OCI-LY7 (cell line): ENCODE data around the gene TLE1.

Experiments used
- EZH2phosphoT487 ChIP-seq: fragments of 200-600 bp; sonication (generic); IDR thresholded peaks from 2 replicates; pipeline ENCODE4 v1.6.1; 2018; ENCODE audit warnings: low read depth, borderline replicate concordance, mild to moderate bottlenecking, mixed run types, antibody characterized with exemption, low read length, moderate library complexity, mixed read lengths
- TF ChIP-seq, protein P1 (sequence below): fragments of 200-600 bp; sonication (generic); conservative IDR thresholded peaks from 2 replicates; pipeline ENCODE4 v1.5.1; 2014; ENCODE audit warnings: mild to moderate bottlenecking, antibody characterized with exemption, low read length, moderate library complexity, mixed read lengths

DNA sequence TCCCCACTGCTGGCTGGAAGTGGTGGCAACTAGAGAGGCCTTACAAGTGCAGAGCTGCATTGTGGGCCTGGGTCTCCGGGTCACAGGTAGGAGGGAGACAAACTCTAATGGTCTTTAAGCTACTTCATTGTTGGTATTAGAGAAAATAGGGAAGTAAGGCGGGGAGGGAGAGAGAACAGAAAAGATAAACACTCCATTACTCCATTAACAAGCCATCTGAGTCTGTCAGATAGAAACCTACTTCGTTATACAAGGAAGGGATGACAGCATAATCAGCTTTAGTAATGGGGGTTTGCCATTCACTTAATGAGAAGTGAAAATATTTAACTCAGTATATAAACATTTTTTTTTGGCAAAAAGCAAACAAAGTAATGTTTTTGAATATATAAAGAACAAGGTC lies 107.4 kb downstream of the TLE1 start:
- TF ChIP-seq, protein P1, sequence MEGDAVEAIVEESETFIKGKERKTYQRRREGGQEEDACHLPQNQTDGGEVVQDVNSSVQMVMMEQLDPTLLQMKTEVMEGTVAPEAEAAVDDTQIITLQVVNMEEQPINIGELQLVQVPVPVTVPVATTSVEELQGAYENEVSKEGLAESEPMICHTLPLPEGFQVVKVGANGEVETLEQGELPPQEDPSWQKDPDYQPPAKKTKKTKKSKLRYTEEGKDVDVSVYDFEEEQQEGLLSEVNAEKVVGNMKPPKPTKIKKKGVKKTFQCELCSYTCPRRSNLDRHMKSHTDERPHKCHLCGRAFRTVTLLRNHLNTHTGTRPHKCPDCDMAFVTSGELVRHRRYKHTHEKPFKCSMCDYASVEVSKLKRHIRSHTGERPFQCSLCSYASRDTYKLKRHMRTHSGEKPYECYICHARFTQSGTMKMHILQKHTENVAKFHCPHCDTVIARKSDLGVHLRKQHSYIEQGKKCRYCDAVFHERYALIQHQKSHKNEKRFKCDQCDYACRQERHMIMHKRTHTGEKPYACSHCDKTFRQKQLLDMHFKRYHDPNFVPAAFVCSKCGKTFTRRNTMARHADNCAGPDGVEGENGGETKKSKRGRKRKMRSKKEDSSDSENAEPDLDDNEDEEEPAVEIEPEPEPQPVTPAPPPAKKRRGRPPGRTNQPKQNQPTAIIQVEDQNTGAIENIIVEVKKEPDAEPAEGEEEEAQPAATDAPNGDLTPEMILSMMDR, result no peak
- TF ChIP-seq EZH2phosphoT487, result no peak
